Right atrium auricular region (tissue), 2 donors: Measurements from ENCODE around the gene CSAD. TPM values are rescaled to one million over a fixed set of nuclear protein-coding genes. Genes with fewer than 3 reads are reported as not detected.
A peak's percentile ranks its signal among the peaks of the same experiment; 100 is the strongest.

Experiments
- DNase-seq: peaks from one replicate; pipeline ENCODE4 v3.0.0-alpha.2; 2019; ENCODE audit warnings: low spot score
- H3K27ac ChIP-seq, 2 donors: fragments of 200-600 bp; sonication (generic); 1 replicate in 1 of 2; 2 replicates in 1 of 2; pipeline ENCODE4 v1.5.1; 2016 to 2019
- H3K27me3 ChIP-seq, 2 donors: fragments of 200-600 bp; sonication (generic); one replicate each; pipeline versions ENCODE4 v1.5.1 to v1.6.0; 2017 to 2019
- H3K36me3 ChIP-seq: fragments of 200-600 bp; sonication (generic); one replicate; pipeline ENCODE4 v1.5.1; 2016
- H3K4me1 ChIP-seq, 2 donors: fragments of 200-600 bp; sonication (generic); one replicate each; pipeline versions ENCODE4 v1.5.1 to v1.6.0; 2017 to 2019
- H3K4me3 ChIP-seq, 2 donors: fragments of 200-600 bp; sonication (generic); 1 replicate in 1 of 2; 2 replicates in 1 of 2; pipeline ENCODE4 v1.5.1; 2017 to 2019; ENCODE audit warnings: mild to moderate bottlenecking in 1 of 2, moderate library complexity in 1 of 2
- H3K9me3 ChIP-seq, 2 donors: fragments of 200-600 bp; sonication (generic); one replicate each; pipeline ENCODE4 v1.5.1; 2019
- total RNA-seq, 2 donors: library from RNA; depleted of rRNA; stranded (reverse); fragments of >200 nt; gene quantifications; one replicate each; pipeline ENCODE4 v1.1.0, GENCODE V29; 2016
- TF ChIP-seq, protein P1 (sequence below), 2 donors: fragments of 200-600 bp; sonication (generic); IDR thresholded peaks; one replicate each; pipeline ENCODE4 v1.5.1; 2019; ENCODE audit warnings: antibody characterized with exemption in 2 of 2

The CSAD gene
- total RNA-seq, 2 donors from 2014 or later, result 3.4 to 4.9 TPM

DNA sequence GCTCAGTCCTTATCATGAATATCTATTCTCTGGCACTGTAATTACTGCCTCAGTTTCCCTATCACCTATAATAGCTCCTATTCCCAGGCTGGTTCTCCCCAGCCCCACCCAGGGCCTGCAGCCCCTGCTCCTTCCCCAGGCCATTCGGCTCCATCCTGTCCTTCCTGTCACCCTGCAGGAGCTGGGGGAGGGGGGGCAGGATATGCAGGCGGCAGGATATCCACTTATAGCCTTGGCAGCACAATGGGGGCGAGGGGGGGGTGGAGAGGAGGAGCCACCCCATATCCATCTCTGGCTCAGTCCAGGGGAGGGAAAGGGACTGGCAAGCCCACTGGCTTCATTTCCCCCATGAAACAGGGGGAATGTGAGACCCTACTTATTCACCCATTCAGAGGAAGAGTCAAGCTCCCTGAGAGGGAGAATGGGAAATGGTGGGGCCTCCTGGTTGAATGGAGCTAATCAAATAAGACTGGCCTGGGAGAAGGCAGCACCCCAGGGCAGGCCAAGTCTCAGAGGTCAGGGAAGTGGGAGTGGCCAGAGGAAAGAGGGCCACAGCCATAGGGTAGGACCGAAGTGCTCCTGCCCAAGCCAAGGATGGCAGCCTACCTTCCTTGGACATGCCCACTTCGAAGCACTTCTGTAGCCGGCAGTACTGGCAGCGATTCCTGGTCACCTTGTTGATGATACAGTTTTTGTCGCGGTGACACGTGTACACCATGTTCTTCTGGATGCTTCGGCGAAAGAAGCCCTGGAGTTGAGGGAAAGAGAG lies 34.1 kb upstream of the CSAD start:
- H3K9me3 ChIP-seq, result no peaks in the 10 kb centered on the region
- peak overlapping the region; percentile 76 to 77 for H3K27ac ChIP-seq
- no peaks in the 10 kb centered on the region for H3K27me3 ChIP-seq
- peaks cover 0 to 72% of the 10 kb centered on the region in 2 donors for H3K4me1 ChIP-seq
- peak overlapping the region in 1 of 2 donors; percentile 30 for H3K4me3 ChIP-seq
- peaks cover 34% of the 10 kb centered on the region for H3K36me3 ChIP-seq
- TF ChIP-seq, protein P1, sequence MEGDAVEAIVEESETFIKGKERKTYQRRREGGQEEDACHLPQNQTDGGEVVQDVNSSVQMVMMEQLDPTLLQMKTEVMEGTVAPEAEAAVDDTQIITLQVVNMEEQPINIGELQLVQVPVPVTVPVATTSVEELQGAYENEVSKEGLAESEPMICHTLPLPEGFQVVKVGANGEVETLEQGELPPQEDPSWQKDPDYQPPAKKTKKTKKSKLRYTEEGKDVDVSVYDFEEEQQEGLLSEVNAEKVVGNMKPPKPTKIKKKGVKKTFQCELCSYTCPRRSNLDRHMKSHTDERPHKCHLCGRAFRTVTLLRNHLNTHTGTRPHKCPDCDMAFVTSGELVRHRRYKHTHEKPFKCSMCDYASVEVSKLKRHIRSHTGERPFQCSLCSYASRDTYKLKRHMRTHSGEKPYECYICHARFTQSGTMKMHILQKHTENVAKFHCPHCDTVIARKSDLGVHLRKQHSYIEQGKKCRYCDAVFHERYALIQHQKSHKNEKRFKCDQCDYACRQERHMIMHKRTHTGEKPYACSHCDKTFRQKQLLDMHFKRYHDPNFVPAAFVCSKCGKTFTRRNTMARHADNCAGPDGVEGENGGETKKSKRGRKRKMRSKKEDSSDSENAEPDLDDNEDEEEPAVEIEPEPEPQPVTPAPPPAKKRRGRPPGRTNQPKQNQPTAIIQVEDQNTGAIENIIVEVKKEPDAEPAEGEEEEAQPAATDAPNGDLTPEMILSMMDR (IDR thresholded peaks at IDR 0.05), result no peak
- DNase-seq, result peak; percentile 73

DNA sequence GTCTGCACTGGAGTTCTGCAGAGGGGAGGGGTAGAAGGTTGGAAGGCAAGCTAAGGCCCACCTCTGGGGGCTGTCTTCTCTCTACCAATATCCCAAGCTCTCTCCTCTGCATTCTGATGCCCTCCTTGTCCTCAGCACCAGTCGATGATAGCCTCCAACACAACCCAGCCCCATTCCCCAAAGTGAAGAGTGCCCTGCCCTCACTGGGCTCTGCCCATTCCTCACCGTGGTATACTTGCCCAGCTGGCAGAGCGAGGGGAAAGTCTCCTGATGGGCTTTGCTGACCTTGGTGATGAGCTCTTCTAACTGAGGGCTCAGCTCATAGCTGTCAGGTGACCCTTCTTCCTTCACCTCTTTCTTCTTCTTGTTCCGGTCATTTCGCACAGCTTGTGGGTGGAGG lies 33.5 kb upstream of the CSAD start:
- Histone ChIP-seq H3K4me3 (peak overlapping the region in 1 of 2 donors; percentile 30), H3K4me1 (peaks cover 0 to 65% of the 10 kb centered on the region in 2 donors), H3K27me3 (no peaks in the 10 kb centered on the region), H3K27ac (peak overlapping the region; percentile 76 to 77), H3K9me3 (no peaks in the 10 kb centered on the region), H3K36me3 (peaks cover 34% of the 10 kb centered on the region)
- no peak for DNase-seq
- TF ChIP-seq, protein P1 (IDR thresholded peaks at IDR 0.05), result no peak

DNA sequence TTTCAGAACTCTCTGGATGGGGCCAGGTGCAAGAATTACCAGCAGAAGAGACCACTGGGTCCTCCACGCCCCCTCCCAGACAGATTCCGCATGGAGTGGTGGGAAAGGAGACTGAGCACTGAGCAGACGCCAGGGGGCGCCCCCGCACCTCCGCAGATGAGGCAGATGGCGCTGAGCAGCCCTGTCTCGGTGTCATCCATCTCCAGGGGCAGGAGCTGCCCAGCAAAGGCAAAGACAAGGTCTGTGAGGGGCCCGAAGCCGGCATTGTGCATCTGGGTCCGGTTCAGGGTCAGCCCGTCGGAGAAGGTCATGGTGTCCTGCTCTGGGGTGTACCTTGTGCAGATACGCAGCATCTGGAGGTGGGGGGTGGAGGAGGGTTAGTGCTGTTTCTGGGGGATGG lies 32.6 kb upstream of the CSAD start:
- Histone ChIP-seq H3K9me3 (no peaks in the 10 kb centered on the region), H3K4me1 (peaks cover 0 to 61% of the 10 kb centered on the region in 2 donors), H3K4me3 (peak overlapping the region in 1 of 2 donors; percentile 30), H3K27me3 (no peaks in the 10 kb centered on the region), H3K36me3 (peaks cover 34% of the 10 kb centered on the region), H3K27ac (peak overlapping the region in 1 of 2 donors; percentile 77)
- peak; percentile 82 for DNase-seq
- TF ChIP-seq, protein P1 (IDR thresholded peaks at IDR 0.05), result peak; percentile 90 to 97

DNA sequence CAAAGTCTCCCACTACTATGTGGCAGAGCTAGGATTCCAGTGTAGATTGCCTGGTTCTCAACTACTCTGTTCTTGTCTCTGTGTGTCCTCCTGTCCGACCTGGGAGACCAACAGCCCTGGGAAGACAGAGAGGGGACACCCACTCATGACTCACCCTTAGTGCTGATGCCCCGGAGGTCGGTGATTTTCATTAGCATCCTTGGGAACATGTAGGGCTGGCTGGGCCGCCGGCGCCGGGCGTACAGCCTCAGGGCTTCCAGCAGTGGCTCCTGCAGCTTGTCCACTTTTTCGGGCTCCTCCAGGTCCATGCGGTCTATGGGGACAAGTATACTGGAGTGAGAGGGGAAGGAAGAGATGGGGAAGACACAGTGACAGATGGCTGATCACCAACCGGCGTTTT lies 32.2 kb upstream of the CSAD start:
- H3K27ac ChIP-seq, result no peak overlapping the region
- H3K36me3 ChIP-seq, result peaks cover 34% of the 10 kb centered on the region
- no peaks in the 10 kb centered on the region for H3K9me3 ChIP-seq
- H3K4me1 ChIP-seq, result peaks cover 0 to 58% of the 10 kb centered on the region in 2 donors
- H3K27me3 ChIP-seq, result no peaks in the 10 kb centered on the region
- DNase-seq, result no peak
- H3K4me3 ChIP-seq, result no peak overlapping the region
- TF ChIP-seq, protein P1 (IDR thresholded peaks at IDR 0.05), result no peak

DNA sequence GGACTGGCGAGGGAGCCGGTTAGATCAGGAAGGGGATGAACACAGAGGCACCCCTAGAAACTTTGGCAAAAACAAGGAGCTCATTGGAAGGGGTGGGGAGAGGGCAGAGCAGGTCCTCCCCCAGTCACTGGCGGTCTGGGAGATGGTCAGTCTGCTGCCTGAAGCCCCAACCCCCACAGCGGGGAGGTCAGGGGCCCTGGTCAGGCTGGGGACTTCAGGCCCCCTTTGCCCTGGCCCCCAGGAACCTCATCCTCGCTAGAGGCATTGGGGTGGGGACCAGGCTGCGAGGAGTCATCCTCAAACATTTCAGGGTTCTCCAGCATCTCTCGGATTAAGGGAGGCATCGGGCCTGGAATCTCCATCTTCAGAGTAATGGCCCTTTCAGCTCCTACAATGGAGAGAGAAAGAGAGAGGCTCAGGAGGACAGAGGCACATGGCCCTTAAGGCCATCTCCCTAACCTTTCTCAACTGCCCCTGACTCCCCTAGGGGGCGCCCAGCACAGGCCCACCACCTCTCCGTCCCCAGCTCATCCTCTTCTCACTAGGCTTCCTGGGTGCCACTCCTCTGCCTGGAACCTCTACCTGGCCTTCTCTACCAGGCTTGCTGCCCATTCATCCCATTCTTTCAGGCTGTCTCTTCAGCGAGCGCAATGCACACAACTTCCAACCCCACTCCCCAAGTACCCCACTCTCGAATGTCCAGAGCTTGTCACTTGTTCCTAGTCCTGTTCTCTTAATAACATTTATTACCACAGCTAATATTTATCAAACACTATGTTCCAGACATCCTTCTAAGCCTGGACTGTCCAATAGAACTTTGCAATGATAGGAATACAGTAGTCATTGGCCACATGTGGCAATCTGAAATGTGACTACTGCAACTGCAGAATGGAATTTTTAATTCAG lies 31.0 kb upstream of the CSAD start:
- Histone ChIP-seq H3K27me3 (no peaks in the 10 kb centered on the region), H3K9me3 (no peaks in the 10 kb centered on the region), H3K27ac (no peak overlapping the region), H3K36me3 (peaks cover 34% of the 10 kb centered on the region), H3K4me1 (peaks cover 0 to 46% of the 10 kb centered on the region in 2 donors), H3K4me3 (no peak overlapping the region)
- TF ChIP-seq, protein P1 (IDR thresholded peaks at IDR 0.05), result no peak
- DNase-seq, result no peak
